ENCODE data around the gene POLE. TPM values are rescaled to one million over a fixed set of nuclear protein-coding genes. Genes with fewer than 3 reads are reported as not detected.

The POLE gene
- total RNA-seq, 1 experiment from 2014 or later: 62.9 TPM

DNA sequence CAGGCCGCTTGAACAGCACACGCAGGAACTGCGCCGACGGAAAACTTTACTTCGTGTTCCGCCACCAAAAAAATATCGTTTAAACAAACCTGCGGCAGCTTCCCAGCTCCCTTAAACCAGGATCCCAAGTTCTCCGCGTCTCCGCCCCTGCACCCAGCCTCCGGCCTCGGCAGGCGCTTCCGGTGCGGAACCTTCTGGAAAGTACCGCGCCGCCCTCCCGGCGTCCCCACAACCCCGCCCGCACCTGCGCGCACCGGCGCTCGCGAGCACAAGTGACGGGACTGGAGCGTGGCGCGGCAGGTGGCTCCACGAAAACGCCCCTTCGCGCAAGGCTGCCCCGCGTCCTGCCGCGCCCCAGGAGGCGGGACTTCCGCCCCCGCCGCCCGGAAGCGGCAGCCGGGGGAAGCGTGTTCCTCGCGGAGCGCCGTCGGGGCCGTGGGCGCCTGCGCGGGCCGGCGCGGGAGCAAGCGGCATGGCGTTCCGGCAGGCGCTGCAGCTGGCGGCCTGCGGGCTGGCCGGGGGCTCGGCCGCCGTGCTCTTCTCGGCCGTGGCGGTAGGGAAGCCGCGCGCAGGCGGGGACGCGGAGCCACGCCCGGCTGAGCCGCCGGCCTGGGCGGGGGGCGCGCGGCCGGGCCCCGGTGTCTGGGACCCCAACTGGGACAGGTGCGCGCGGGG, 23.4 kb upstream of the POLE start, which contains the start of gene PGAM5:
PGAM5 (plus strand) TSS at position 438 of the 675 bp plus-strand sequence; CDS start at position 473, 35 bp downstream.
- CTCF ChIA-PET: no interaction called here

DNA sequence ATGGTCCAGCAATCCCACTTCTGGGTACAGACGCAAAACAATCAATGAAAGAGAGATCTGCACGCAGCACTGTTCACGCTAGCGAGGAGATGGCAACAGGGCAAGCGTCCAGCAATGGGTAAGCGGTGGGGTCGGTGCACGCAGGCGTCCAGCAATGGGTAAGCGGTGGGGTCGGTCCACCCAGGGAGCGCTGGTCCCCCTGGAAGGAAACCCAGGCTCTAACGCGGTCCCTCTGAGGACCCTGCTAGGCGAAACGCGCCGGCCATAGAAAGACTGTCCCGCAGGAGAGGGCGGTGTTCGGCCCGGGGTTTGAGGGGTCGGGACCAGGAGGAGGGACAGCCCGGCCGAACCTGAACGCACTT, 22.9 kb upstream of the POLE start:
- Histone ChIP-seq H4K20me1 (ENCODE audit: insufficient read depth) (peaks cover 28% of the 10 kb centered on the region), H3K4me1 (replicated peaks; ENCODE audit: insufficient read depth) (peaks cover 19% of the 10 kb centered on the region), H3F3A (ENCODE audit: insufficient read depth, low read depth) (peaks cover 26% of the 10 kb centered on the region), H3K9me2 (ENCODE audit: insufficient read depth) (no peaks in the 10 kb centered on the region), H3K4me3 (peak overlapping the region; percentile 100), H3K27ac (peak overlapping the region; percentile 61), H3K4me2 (peak overlapping the region; percentile 85), H3K36me3 (ENCODE audit: low read depth) (peaks cover 23% of the 10 kb centered on the region; the same call in 1 of the 2 replicates), H3K79me2 (ENCODE audit: low read depth) (peaks cover 58% of the 10 kb centered on the region), H3K9me3 (ENCODE audit: insufficient read depth, low read depth) (no peaks in the 10 kb centered on the region), H3K27me3 (ENCODE audit: insufficient read depth, low read depth) (no peaks in the 10 kb centered on the region), H2AFZ (peak overlapping the region; percentile 98)
- POLR2A ChIA-PET (ENCODE audit: unreplicated experiment): no interaction called here
- intact Hi-C loops (cut with micrococcal nuclease; ENCODE audit: unreplicated experiment): no loop called here
- no peak for TF ChIP-seq EZH2 (IDR thresholded peaks at IDR 0.05; ENCODE audit: low read depth)
- TF ChIP-seq, protein P1, sequence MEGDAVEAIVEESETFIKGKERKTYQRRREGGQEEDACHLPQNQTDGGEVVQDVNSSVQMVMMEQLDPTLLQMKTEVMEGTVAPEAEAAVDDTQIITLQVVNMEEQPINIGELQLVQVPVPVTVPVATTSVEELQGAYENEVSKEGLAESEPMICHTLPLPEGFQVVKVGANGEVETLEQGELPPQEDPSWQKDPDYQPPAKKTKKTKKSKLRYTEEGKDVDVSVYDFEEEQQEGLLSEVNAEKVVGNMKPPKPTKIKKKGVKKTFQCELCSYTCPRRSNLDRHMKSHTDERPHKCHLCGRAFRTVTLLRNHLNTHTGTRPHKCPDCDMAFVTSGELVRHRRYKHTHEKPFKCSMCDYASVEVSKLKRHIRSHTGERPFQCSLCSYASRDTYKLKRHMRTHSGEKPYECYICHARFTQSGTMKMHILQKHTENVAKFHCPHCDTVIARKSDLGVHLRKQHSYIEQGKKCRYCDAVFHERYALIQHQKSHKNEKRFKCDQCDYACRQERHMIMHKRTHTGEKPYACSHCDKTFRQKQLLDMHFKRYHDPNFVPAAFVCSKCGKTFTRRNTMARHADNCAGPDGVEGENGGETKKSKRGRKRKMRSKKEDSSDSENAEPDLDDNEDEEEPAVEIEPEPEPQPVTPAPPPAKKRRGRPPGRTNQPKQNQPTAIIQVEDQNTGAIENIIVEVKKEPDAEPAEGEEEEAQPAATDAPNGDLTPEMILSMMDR (conservative IDR thresholded peaks at IDR 0.05): no peak
- DNase-seq: no peak
- CTCF ChIA-PET: no interaction called here
- BruUV-seq (replicated peaks): TSS peak; percentile 76

More for the DNA sequence above, 23.4 kb upstream of the POLE start, which contains the start of gene PGAM5:
- H3K9me2 ChIP-seq (ENCODE audit: insufficient read depth): no peaks in the 10 kb centered on the region
- peaks cover 23% of the 10 kb centered on the region; the same call in 1 of the 2 replicates for H3K36me3 ChIP-seq (ENCODE audit: low read depth)
- peak within 1 kb of the TSS; percentile 85 for H3K4me2 ChIP-seq
- no TSS peak for BruUV-seq (replicated peaks)
- intact Hi-C loops (cut with micrococcal nuclease; ENCODE audit: unreplicated experiment): no loop called here
- H3K27ac ChIP-seq: peak within 1 kb of the TSS; percentile 61
- H4K20me1 ChIP-seq (ENCODE audit: insufficient read depth): peaks cover 28% of the 10 kb centered on the region
- H3F3A ChIP-seq (ENCODE audit: insufficient read depth, low read depth): peaks cover 26% of the 10 kb centered on the region
- H3K27me3 ChIP-seq (ENCODE audit: insufficient read depth, low read depth): no peaks in the 10 kb centered on the region
- no peaks in the 10 kb centered on the region for H3K9me3 ChIP-seq (ENCODE audit: insufficient read depth, low read depth)
- H3K79me2 ChIP-seq (ENCODE audit: low read depth): peaks cover 58% of the 10 kb centered on the region
- H3K4me3 ChIP-seq: peak within 1 kb of the TSS; percentile 100
- H3K4me1 ChIP-seq (replicated peaks; ENCODE audit: insufficient read depth): peaks cover 19% of the 10 kb centered on the region
- POLR2A ChIA-PET (ENCODE audit: unreplicated experiment): no interaction called here
- H2AFZ ChIP-seq: peak within 1 kb of the TSS; percentile 98
- TF ChIP-seq, protein P1 (conservative IDR thresholded peaks at IDR 0.05): no peak
- TF ChIP-seq EZH2 (IDR thresholded peaks at IDR 0.05; ENCODE audit: low read depth): no peak
- peak; percentile 73 to 87 for DNase-seq

DNA sequence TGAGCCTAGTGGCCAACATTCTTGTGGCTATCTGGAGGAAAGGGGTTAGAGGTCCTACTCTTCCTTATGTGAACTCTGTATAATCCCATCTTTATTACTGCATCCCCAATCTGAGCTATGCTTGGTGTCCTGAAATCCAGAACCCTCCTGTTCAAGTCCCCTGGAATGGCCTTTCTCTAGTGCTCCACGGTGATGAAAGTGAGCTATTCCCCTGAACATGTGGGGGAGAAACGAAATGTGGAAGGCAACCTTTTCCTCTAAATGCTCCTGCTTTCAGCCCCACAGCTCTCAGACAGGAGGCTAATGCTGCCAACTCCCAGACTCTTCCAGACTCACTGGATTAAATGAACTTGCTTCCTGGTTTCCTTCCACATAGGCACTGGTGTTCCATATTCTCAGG, 21.0 kb upstream of the POLE start:
- CTCF ChIA-PET: no interaction called here

More for the DNA sequence above, 21.0 kb upstream of the POLE start:
- Histone ChIP-seq H2AFZ (no peak overlapping the region), H3K4me1 (replicated peaks; ENCODE audit: insufficient read depth) (peaks cover 19% of the 10 kb centered on the region), H3K79me2 (ENCODE audit: low read depth) (peaks cover 43% of the 10 kb centered on the region), H4K20me1 (ENCODE audit: insufficient read depth) (peaks cover 11% of the 10 kb centered on the region; the same call in 1 of the 2 replicates), H3K4me2 (no peak overlapping the region), H3K27me3 (ENCODE audit: insufficient read depth, low read depth) (no peaks in the 10 kb centered on the region), H3K27ac (no peak overlapping the region), H3K9me2 (ENCODE audit: insufficient read depth) (no peaks in the 10 kb centered on the region), H3F3A (ENCODE audit: insufficient read depth, low read depth) (peaks cover 31% of the 10 kb centered on the region; the same call in 1 of the 2 replicates), H3K4me3 (no peak overlapping the region), H3K36me3 (ENCODE audit: low read depth) (peaks cover 16% of the 10 kb centered on the region), H3K9me3 (ENCODE audit: insufficient read depth, low read depth) (no peaks in the 10 kb centered on the region)
- POLR2A ChIA-PET (ENCODE audit: unreplicated experiment): no interaction called here
- TF ChIP-seq, protein P1 (conservative IDR thresholded peaks at IDR 0.05): no peak
- no peak for TF ChIP-seq EZH2 (IDR thresholded peaks at IDR 0.05; ENCODE audit: low read depth)
- no TSS peak for BruUV-seq (replicated peaks)
- intact Hi-C loops (cut with micrococcal nuclease; ENCODE audit: unreplicated experiment): no loop called here
- DNase-seq: no peak
